GM21619 (cell line): ENCODE data around the gene LMOD1.

Experiments used
- ATAC-seq: cut with Tn5 transposase; IDR thresholded peaks from one replicate; pipeline ENCODE4 v1.9.1; 2021; ENCODE audit not compliant: unreplicated experiment

The LMOD1 gene

DNA sequence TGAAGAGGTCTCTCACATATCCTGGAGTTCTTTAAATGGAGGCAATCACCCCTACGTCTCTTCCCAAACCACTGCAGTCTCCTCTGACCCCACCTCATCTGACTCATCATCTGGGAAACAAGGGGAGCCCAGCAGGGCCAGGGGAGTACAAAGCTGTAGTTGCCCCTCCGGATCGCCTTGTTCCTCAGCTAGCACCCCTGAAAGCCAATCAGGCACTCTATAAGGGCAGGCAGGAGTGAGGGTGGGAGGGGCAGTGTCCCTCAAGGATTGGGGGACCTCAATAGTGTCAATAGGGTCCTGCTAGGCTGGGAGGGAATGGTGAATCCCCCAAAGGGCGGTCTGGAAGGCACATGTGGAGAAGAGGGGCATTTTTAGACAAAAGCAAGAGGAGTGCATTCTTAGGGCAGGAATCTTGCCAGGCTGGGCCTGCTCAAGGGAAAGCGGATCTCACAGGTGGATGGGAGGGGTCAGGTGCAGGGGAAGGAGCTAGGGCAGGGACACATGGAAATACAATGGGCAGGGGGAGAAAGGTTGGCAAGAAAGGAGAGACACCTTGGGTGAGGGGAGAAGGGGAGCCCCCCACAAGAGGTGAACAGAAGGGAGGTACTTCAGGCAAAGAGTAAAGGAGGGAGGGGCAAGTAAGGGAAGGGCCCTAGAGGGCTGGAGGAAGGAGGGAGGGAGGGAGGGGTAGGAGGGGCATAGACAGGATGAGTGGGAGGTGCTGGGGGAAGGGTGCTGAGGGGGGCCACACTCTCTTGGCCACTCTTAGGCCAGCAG lies 51.8 kb downstream of the LMOD1 start:
- no peak for ATAC-seq

DNA sequence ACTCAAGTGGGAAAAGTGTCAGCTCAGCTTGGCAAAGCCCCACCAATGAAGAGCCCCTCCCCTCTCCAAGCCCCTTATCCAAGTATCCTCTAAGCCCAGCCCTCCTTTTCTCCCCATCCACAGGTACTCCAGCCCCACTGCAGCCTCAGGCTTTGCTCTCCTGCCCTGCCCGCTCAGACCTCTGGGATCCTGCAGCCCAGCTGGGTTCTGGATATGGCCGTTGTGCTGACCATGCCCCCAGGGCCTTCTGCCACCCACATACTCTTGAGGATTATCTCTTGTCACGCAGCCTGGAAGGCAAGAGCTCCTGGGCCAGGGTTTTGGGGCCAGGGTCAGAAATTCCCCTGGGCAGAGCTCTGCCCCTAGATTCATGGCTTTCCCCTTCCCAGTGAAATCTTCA lies 52.9 kb downstream of the LMOD1 start:
- ATAC-seq, result no peak

DNA sequence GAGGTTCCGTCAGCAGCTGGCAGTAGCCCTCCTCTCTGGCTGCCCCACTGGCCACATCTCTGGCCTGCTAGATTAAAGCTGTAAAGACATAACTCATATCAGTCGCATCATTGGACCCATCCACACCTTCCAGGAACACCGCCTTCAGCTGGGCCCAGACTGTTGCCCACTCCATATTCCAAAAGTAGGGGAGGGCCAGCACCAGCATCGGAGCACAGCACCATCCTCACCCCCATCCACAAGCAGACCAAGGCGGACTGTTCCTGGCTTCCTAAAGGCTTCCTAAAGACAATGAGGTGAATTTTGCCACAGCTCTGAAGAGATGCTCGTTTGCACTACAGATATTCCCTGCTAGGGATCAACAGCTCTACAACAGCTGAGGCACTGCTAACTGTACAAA lies 54.1 kb downstream of the LMOD1 start:
- ATAC-seq, result no peak

DNA sequence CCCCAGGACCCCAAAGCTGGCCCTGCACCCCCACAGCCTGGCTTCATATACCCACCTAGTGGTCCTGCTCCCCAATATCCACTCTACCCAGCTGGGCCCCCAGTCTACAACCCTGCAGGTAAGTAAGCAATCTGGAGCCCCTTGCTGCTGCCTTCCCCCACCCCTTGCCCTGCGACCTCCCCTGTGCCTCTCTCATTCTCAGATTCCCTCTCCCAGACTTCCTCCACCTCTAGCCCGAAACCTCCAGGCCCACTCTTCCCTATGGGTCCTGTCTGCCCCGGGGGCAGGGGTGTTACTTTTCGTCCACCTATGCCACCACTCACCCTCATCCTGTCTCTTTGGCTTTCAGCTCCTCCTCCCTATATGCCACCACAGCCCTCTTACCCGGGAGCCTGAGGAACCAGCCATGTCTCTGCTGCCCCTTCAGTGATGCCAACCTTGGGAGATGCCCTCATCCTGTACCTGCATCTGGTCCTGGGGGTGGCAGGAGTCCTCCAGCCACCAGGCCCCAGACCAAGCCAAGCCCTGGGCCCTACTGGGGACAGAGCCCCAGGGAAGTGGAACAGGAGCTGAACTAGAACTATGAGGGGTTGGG lies 54.8 kb downstream of the LMOD1 start:
- ATAC-seq, result no peak

DNA sequence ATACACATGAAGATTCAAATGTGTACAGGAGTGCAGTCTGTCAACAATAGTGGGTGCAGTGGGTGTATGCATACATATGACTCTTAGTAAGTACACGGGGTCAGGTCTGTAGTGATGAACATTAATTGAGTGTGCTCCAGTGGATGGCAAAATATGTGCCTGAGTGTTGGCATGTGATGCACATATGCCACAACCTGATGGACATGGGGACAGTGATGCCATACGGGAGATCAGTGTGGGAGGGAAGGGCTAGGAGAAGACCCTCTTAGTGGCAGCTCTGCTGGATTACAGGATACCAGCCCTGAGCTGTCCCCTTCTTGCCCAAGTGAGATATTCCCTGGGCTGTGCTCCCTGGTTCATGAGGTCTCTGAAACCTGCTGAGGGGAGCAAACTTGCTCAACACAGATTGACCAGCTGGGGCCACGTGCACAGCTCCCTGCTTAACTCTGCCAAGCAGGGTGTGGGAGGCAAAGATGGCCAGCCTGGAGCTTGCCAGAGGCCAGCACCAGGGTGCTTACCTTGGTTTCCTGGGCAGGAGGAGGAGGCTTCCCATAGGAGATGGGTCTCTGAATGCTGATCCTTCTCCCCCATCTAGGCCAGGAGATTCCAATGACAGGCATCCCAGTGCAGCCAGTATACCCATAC lies 55.4 kb downstream of the LMOD1 start:
- ATAC-seq, result no peak

DNA sequence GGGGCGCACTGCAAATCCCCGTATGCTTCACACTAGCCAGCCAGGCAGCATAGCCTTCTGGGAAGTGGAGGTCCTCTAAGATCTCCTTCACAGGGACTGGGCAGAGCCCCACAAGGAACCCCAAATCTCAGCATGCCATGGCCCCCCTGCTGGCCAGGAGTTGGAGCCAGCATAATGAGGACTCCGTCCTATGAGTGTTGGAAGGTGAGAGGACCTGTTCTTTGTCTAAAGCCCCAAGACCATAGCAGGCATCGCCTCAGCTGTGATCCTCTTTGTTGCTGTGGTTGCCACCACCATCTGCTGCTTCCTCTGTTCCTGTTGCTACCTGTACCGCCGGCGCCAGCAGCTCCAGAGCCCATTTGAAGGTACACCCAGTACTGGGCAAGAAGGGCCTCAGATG lies 56.1 kb downstream of the LMOD1 start:
- ATAC-seq, result no peak

DNA sequence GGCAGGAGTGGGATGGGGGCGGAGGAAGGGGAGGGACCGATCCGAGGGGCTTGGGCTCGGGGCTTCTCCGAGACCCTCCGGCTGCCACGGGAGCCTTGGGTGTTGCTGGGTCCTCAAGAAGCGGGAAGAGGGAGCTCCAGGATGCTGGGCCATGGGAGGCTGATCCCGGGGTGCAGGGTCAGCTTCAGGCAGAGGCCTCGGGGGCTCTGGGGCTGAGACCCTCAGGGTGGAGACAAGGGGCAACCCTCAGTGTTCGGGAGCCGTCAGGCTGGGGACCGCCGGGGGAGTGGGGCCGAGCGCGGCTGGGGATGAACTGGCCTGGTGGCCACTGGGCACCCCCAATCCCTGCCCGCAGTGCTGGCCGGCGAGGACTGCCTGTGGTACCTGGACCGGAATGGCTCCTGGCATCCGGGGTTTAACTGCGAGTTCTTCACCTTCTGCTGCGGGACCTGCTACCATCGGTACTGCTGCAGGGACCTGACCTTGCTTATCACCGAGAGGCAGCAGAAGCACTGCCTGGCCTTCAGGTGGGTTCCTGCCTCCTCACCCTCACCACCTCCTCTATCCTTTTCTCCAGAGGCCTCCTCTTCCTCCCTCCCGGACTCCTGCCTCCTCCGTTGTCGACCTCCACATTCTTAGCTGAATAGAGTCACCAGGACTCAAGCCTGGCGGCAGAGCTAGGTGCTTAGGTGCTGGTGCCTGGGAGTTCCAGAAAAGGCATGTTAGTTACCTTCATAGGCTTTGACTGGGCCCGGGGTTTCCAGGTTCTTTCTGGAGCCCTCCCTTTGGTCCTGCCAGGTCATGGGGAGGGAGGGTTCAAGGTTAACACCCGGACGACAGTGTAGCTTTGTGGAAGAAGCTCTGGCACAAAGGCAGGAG lies 57.0 kb downstream of the LMOD1 start:
- no peak for ATAC-seq

DNA sequence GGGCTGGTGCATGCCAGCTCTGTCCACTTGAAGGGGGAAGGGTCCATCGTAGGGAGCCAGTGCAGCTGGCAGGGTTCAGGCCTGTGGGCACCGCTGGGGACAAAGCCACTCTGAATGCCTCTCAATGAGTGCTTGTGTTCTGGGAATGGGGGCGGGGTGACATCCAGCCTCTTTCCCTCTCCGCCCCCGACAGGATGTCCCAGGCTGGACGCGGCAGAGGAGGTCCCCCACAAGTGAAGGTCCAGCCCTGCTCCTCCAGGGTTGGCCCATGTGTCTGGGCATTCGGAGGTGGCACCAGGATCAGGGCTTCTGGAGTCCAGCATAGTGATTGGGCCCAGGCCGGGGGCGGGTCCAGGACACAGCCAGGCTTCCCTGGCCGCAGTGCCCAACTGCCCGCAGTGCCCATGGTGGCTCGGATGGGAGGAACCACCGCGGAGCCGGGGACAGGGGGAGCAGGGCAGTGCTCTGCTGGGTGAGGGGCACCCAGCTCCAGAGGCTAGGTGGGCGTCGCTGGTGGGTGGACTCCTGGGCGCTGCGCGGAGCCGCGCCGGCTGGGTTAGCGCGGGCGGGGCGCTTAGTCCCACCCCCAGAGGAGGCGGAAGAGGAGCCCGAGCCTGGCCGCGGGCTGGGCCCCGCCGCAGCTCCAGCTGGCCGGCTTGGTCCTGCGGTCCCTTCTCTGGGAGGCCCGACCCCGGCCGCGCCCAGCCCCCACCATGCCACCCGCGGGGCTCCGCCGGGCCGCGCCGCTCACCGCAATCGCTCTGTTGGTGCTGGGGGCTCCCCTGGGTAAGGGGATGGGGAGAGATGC lies 57.9 kb downstream of the LMOD1 start, which contains the start of gene SHISA4:
SHISA4 (plus strand) TSS at position 617 of the 808 bp plus-strand sequence; CDS start at position 714, 97 bp downstream.
- no peak for ATAC-seq

DNA sequence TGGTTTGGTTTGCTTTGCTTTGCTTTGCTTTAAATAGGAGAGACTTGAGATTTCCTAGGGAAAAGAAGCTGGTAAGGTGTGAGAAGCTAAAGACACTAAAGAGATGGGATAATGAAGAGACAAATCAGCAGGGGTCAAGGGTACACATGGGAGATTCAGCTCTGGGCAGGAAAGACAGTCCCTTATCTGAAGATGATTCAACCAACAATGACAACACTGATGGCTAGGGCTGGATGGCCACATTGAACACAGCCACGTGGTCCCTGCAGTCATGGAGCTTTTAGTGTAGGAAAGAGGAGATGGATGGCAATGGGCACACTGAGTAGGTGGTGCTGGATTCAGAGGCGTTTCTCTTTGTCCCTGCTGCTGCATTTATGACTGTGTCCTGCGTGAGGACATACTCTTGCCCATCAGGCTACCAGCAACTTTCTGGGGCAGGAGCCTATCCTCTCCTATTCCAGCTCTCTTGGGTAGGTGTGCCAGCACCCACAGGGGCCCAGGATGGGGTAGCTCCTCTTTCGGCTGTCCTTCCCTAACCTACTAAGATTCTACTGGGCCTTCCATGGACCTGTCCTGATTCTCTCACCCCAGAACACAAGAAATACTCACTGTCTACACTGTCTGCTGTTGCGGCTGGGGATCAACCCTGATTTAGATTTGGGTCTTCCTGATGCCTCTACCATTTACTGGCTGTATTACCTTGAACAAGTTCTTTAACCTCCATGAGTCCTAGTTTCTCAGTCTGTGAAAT lies 59.1 kb downstream of the LMOD1 start:
- ATAC-seq, result no peak

DNA sequence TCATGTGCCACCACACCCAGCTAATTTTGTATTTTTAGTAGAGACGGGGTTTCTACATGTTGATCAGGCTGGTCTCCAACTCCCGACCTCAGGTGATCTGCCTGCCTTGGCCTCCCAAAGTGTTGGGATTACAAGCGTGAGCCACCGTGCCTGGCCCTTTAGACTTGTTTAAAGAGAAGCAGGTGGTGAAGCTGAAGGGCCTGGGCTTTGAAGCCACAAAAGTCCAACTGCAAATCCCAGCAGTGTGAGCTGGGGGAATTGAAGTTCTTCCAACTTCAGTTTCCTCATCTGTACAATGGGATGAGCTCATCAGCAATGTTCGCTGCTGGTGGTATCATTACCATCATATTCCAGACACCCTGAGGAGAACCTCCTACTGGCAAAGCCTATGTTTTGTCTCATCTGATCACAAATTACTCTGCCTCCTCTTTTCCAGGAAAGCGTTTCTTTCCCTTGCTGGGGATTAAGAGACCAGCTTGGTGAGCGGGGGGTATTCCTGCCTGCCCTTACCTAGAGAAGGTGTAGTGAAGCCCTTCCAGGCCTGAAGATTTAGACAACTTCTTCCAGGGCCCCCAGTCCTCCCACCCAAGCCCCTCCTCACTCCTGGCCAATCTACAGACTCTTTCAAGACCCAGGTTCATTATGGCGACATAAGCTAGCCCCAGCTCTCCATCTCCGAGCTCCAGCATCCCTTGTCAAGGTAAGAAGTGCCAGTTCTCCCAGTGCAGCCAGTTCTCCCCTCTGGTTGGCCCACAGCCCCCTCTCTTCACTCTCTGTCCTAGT lies 60.1 kb downstream of the LMOD1 start:
- ATAC-seq, result no peak

DNA sequence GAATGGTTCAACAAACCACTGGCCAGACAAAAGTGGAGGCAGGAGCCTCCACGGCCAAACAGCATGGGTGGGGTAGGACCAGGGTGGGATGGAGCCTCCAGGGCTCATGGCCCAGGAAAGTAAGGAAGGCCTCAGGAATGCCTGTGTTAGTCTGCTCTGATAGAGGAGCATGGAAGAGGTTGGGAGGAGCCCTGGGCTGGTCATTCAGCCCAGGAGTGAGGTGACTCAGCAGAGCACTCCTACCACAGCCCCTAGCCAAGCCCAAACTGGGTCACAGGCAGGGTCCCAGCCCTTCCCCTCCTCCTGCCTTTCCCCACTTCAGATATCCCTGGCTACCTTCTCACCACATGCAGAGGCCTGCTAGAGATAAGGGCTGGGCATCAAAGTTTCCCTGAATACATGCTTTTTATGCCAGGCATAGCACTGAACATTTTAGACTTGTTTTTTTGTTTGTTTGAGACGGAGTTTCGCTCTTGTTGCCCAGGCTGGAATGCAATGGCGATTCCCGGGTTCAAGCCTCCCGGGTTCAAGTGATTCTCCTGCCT lies 60.7 kb downstream of the LMOD1 start:
- ATAC-seq, result no peak

DNA sequence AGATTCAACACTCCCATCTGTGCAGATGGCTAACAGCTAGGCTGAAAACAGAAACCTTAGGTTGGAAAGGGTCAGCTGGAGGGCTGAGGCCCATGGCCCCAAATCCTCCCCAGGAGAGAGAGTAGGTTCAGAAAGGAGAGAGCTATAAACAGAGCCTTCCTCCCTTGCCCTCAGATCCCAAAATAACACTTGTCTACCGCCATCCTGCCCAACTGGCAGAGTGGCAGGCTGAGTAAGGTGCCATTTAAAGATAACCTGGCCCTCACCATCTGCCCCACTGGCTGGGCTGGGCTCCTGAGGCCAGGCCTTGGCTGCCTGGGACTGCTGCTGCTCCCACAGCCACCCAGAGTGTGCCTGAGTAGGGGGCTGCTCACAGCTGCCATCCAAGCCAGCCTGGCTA lies 61.9 kb downstream of the LMOD1 start:
- ATAC-seq, result no peak

DNA sequence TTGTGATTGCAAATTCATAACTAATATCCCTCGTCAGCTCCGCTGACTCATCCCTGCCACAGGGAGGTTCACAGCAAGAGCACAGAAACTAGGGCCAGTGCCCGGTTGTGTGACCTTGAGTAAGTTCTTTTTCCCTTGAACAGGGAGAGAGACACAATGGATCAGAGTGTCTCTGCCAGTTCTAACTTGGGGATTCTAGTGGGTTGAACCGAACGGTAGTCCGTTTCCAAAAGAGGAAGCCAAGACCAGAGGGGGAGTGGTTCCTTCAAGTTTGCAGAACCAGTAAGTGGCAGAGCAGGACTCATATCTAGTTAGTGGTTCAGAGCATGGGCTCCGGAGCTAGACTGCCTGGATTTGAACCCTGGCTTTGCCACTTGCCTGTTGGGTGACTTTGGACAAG lies 62.6 kb downstream of the LMOD1 start:
- no peak for ATAC-seq

DNA sequence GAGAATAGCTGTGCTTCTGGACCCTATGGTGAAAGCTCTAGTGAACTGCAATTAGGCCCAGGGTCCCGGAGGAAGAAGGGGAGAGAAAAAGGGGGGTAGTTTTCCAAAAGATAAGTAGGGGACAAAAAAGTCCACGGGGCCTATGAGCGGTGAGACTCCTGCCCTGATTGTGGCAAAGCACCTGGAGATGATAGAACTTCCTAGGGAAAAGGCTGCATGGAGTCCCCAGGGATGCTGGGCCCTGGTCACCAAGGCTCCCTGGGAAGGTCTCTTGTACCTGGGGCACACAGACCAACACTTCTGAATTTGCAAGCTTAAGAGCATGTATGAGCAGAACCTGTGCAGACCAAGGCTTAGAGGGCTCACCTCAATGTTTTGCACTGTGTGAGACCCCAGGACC lies 63.1 kb downstream of the LMOD1 start:
- no peak for ATAC-seq

DNA sequence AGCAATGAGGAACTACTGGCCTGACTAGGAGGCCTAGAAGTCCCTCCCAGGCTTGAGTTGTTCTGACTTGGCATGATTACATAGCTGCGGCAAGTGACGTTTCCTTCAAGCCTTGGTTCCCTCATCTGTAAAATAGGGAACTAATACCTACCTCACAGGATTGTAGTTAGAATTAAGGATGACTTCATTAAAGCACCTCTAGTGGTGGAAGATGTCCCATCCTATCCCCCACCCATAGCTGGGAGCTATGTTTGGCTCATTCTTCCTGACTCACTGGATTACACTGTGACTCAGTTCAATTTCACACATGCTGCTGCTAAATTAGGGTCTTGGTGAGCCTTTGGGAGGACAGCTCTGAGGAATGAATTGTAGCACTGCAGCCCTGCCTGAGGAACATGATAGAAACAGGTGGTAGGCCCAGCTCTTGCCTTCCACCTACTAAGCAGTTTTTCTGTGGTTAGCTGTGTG lies 63.6 kb downstream of the LMOD1 start:
- peak; percentile 62 for ATAC-seq

DNA sequence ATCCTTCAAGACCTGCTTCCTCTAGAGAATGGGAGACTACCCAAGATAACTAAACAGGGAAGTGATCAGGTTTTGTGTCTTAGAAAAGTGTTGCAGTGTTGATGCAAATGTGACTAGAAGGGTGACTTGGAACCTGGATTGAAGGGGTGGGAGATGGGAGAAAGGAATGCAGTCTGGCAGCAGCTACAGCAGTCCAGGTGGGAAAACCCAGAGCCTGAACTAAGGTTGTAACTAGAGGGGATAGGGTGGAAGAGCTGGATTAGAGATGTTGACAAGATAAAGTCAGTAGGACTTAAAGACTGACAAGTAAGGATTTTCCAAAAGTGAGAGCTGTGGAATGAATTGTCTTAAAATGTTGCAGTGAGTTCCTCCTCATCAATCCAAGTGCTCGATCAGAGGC lies 64.7 kb downstream of the LMOD1 start:
- ATAC-seq, result no peak

DNA sequence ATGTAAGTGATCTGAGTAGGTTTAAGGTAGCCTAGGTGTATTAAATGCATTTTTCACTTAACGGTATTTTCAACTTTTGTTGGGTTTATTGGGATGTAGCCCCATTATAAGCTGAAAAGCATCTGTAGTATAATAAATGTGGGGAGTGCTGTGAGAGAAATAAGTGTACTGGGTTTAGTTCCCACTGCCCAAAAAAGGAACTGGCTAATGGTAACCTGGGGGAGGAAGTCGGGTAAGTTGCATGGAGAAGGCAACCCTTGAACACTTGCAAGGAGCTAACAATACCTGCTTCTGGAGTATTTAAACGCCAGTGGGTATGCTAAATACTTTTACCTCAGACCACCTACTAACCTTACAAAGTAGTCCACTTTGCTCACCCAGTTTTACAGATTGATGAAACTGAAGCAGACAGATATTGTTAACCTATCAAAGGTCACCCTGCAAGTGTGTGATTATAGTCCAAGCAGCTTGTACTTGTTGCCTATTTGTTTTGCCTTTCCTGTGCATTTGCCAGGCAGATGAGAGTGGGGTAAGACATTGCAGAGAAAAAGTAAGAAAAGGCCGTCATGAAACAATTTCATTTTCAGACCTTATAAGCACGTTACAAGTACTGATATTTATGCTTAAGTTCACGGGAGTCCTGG lies 65.3 kb downstream of the LMOD1 start:
- no peak for ATAC-seq

DNA sequence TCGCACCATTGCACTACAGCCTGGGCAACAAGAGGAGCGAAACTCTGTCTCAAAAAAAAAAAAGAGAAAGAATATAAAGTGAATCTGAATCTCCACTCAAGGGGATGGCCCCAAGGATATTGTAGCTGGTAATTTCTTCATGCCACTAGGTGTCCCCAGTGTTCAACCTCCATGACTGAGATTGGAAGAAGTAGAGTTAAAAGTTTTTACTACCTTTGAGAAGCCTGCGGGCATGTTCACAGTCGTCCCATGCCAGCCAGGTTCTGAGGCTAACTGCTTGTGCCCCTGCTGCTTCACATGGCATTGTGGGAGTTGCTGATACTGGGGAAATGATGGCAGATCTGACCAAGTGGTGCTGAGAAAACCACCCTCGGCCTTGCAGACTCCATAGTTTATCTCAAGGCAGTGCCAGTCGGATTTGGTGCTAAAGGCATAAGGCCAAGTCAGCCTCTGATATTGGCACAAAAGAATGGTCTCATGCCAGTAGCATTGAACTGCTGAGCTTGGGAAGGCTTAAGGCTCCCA lies 68.4 kb downstream of the LMOD1 start:
- ATAC-seq, result no peak
